GM19328 (cell line): ENCODE measurements around the gene LUZP2.

Source experiments
- ATAC-seq: cut with Tn5 transposase; IDR thresholded peaks from one replicate; pipeline ENCODE4 v1.9.1; 2021; ENCODE audit warnings: mild to moderate bottlenecking, moderate library complexity; ENCODE audit not compliant: unreplicated experiment

Gene LUZP2

GRCh38 chr11:24628224-24628776, 131.4 kb downstream of the LUZP2 start:
- no peak for ATAC-seq

GRCh38 chr11:24634606-24635160, 137.8 kb downstream of the LUZP2 start:
- no peak for ATAC-seq

GRCh38 chr11:24635588-24636290, 138.9 kb downstream of the LUZP2 start:
- no peak for ATAC-seq

GRCh38 chr11:24636291-24636629, 139.4 kb downstream of the LUZP2 start:
- no peak for ATAC-seq

GRCh38 chr11:24637520-24637919, 140.7 kb downstream of the LUZP2 start:
- ATAC-seq = no peak

GRCh38 chr11:24642648-24643047, 145.8 kb downstream of the LUZP2 start:
- no peak for ATAC-seq

- no peak for ATAC-seq
Observed at GRCh38 chr11:24645563-24645962, 148.7 kb downstream of the LUZP2 start.

- no peak for ATAC-seq
Observed at GRCh38 chr11:24651873-24652272, 155.0 kb downstream of the LUZP2 start.

GRCh38 chr11:24653901-24654300, 157.0 kb downstream of the LUZP2 start:
- ATAC-seq = no peak

- no peak for ATAC-seq
Observed at GRCh38 chr11:24661331-24661730, 164.5 kb downstream of the LUZP2 start.

- no peak for ATAC-seq
Observed at GRCh38 chr11:24664399-24664798, 167.5 kb downstream of the LUZP2 start.

- no peak for ATAC-seq
Observed at GRCh38 chr11:24667353-24667968, 170.6 kb downstream of the LUZP2 start.

- ATAC-seq = no peak
Observed at GRCh38 chr11:24678703-24679348, 182.0 kb downstream of the LUZP2 start.

- ATAC-seq = no peak
Observed at GRCh38 chr11:24679821-24680351, 183.0 kb downstream of the LUZP2 start.

- ATAC-seq = no peak
Observed at GRCh38 chr11:24683583-24683982, 186.7 kb downstream of the LUZP2 start.

GRCh38 chr11:24685821-24686220, 189.0 kb downstream of the LUZP2 start:
- no peak for ATAC-seq

- ATAC-seq = no peak
Observed at GRCh38 chr11:24687531-24688147, 190.8 kb downstream of the LUZP2 start.

GRCh38 chr11:24688981-24689380, 192.1 kb downstream of the LUZP2 start:
- no peak for ATAC-seq

GRCh38 chr11:24697522-24698111, 200.8 kb downstream of the LUZP2 start:
- no peak for ATAC-seq

GRCh38 chr11:24704716-24705115, 207.9 kb downstream of the LUZP2 start:
- no peak for ATAC-seq

- no peak for ATAC-seq
Observed at GRCh38 chr11:24705474-24705873, 208.6 kb downstream of the LUZP2 start.
